SK-N-SH treated with all-trans-retinoic acid at 6 μM for 48 hours (cell line): ENCODE data around the gene DGUOK.

ENCODE experiments used
- ATAC-seq: fragments of 200-7000 bp; cut with Tn5 transposase; 3 replicates; pipeline ENCODE4 v1.9.1; 2020; ENCODE audit warnings: mild to moderate bottlenecking, moderate library complexity
- ARNTL ChIP-seq: fragments of 450-650 bp; formaldehyde crosslinking; IDR thresholded peaks from 2 replicates; pipeline ENCODE4 v1.5.0; 2020; ENCODE audit warnings: low read depth, mild to moderate bottlenecking, moderate library complexity, borderline replicate concordance
- BACH2 ChIP-seq: fragments of 250-450 bp; sonication (Bioruptor Pico); IDR thresholded peaks from 2 replicates; pipeline ENCODE4 v1.9.0; 2021; ENCODE audit warnings: mild to moderate bottlenecking, borderline replicate concordance
- CREB5 ChIP-seq: fragments of 250-450 bp; sonication (Bioruptor Pico); IDR thresholded peaks from 2 replicates; pipeline ENCODE4 v1.5.1; 2020; ENCODE audit warnings: low read depth, mild to moderate bottlenecking, moderate library complexity
- CSDC2 ChIP-seq: fragments of 250-450 bp; sonication (Bioruptor Pico); IDR thresholded peaks from 2 replicates; pipeline ENCODE4 v1.5.0; 2020; ENCODE audit warnings: mild to moderate bottlenecking, moderate library complexity
- CSRNP3 ChIP-seq: fragments of 250-450 bp; sonication (Bioruptor Pico); IDR thresholded peaks from 2 replicates; pipeline ENCODE4 v1.5.1; 2021; ENCODE audit warnings: mild to moderate bottlenecking, moderate library complexity
- GLIS3 ChIP-seq: fragments of 250-450 bp; sonication (Bioruptor Pico); IDR thresholded peaks from 2 replicates; pipeline ENCODE4 v1.5.0; 2020; ENCODE audit warnings: mild to moderate bottlenecking, moderate library complexity
- OSR1 ChIP-seq: fragments of 250-450 bp; sonication (Bioruptor Pico); IDR thresholded peaks from 2 replicates; pipeline ENCODE4 v1.8.0; 2022; ENCODE audit warnings: moderate library complexity, mild to moderate bottlenecking, inconsistent platforms
- PPARA ChIP-seq: fragments of 250-450 bp; sonication (Bioruptor Pico); IDR thresholded peaks from 2 replicates; pipeline ENCODE4 v1.5.0; 2020; ENCODE audit warnings: mild to moderate bottlenecking, borderline replicate concordance
- RARB ChIP-seq: fragments of 250-450 bp; sonication (Bioruptor Pico); IDR thresholded peaks from 2 replicates; pipeline ENCODE4 v1.8.0; 2021; ENCODE audit warnings: mild to moderate bottlenecking, moderate library complexity
- SNAI2 ChIP-seq: fragments of 250-450 bp; sonication (Bioruptor Pico); IDR thresholded peaks from 2 replicates; pipeline ENCODE4 v1.5.0; 2020; ENCODE audit warnings: mild to moderate bottlenecking, moderate library complexity
- TCF4 ChIP-seq: fragments of 250-450 bp; sonication (Bioruptor Pico); IDR thresholded peaks from 2 replicates; pipeline ENCODE4 v1.8.0; 2021; ENCODE audit warnings: mild to moderate bottlenecking, moderate library complexity, borderline replicate concordance
- TSHZ2 ChIP-seq: fragments of 250-450 bp; sonication (Bioruptor Pico); IDR thresholded peaks from 2 replicates; pipeline ENCODE4 v1.5.0; 2020; ENCODE audit warnings: mild to moderate bottlenecking, moderate library complexity
- ZC3H10 ChIP-seq: fragments of 250-450 bp; sonication (Bioruptor Pico); IDR thresholded peaks from 2 replicates; pipeline ENCODE4 v1.5.1; 2021; ENCODE audit warnings: mild to moderate bottlenecking, moderate library complexity
- ZFP3 ChIP-seq: fragments of 250-450 bp; sonication (Bioruptor Pico); IDR thresholded peaks from 2 replicates; pipeline ENCODE4 v1.5.0; 2020; ENCODE audit warnings: mild to moderate bottlenecking, moderate library complexity
- ZNF565 ChIP-seq: fragments of 450-650 bp; formaldehyde crosslinking; conservative IDR thresholded peaks from 2 replicates; pipeline ENCODE4 v1.5.0; 2020; ENCODE audit warnings: low read depth, mild to moderate bottlenecking, moderate library complexity
- ZNF70 ChIP-seq: fragments of 450-650 bp; formaldehyde crosslinking; IDR thresholded peaks from 2 replicates; pipeline ENCODE4 v1.5.0; 2020; ENCODE audit warnings: mild to moderate bottlenecking, moderate library complexity
- ZNF8 ChIP-seq: fragments of 450-650 bp; formaldehyde crosslinking; IDR thresholded peaks from 2 replicates; pipeline ENCODE4 v1.5.0; 2020; ENCODE audit warnings: mild to moderate bottlenecking, moderate library complexity

The DGUOK gene

GRCh38 chr2:73983322-73984202 is 56.9 kb downstream of the DGUOK start:
- ATAC-seq, result no peak

GRCh38 chr2:73984203-73984921 is 57.7 kb downstream of the DGUOK start, which contains the start of gene TET3:
TSS of gene TET3 (plus strand) at chr2:73984910. CDS start at chr2:73986404, 1,494 bp downstream.
- TF ChIP-seq SNAI2 (CRISPR knock-in tag) (no peak), ARNTL (CRISPR knock-in tag) (peak; percentile 83), ZNF565 (CRISPR knock-in tag) (no peak), ZFP3 (no peak)
- TF ChIP-seq, all 23 proteins: peak for 1
- peak; percentile 8; the same call in 2 of the 3 replicates for ATAC-seq

More at GRCh38 chr2:73983322-73984202, 56.9 kb downstream of the DGUOK start:
- TF ChIP-seq ZC3H10 (CRISPR knock-in tag) (no peak), TCF4 (CRISPR knock-in tag) (no peak), CREB5 (CRISPR knock-in tag) (no peak)

- ATAC-seq, result no peak
- no peak for TF ChIP-seq CSDC2 (CRISPR knock-in tag)
- no peak for TF ChIP-seq GLIS3 (CRISPR knock-in tag)
- no peak for TF ChIP-seq CREB5 (CRISPR knock-in tag)
- TF ChIP-seq BACH2 (CRISPR knock-in tag), result no peak
- TF ChIP-seq ZFP3, result no peak
- TF ChIP-seq ZNF70, result no peak
- no peak for TF ChIP-seq SNAI2 (CRISPR knock-in tag)
- no peak for TF ChIP-seq RARB (CRISPR knock-in tag)
- TF ChIP-seq ZC3H10 (CRISPR knock-in tag), result no peak
- no peak for TF ChIP-seq ZNF565 (CRISPR knock-in tag)
- TF ChIP-seq CSRNP3 (CRISPR knock-in tag), result no peak
- no peak for TF ChIP-seq PPARA (CRISPR knock-in tag)
- no peak for TF ChIP-seq ARNTL (CRISPR knock-in tag)
- no peak for TF ChIP-seq ZNF8 (CRISPR knock-in tag)
Observed at GRCh38 chr2:73984922-73985307, 58.2 kb downstream of the DGUOK start.

- TF ChIP-seq CREB5 (CRISPR knock-in tag) (no peak), OSR1 (CRISPR knock-in tag) (no peak), TSHZ2 (CRISPR knock-in tag) (no peak), PPARA (CRISPR knock-in tag) (no peak), ZFP3 (no peak), TCF4 (CRISPR knock-in tag) (no peak), CSDC2 (CRISPR knock-in tag) (no peak), ZNF70 (no peak), CSRNP3 (CRISPR knock-in tag) (no peak), BACH2 (CRISPR knock-in tag) (no peak), ARNTL (CRISPR knock-in tag) (no peak)
- no peak for ATAC-seq
Observed at GRCh38 chr2:73985308-73986084, 58.8 kb downstream of the DGUOK start.
